GM19025 (cell line): ENCODE results near the gene TREML1.
"Not testable (repeated sequence)": the region's sequence is repeated elsewhere in the genome, so short reads cannot be mapped to it uniquely, and the experiment has no call there.

Experiments used
- ATAC-seq: cut with Tn5 transposase; IDR thresholded peaks from one replicate; pipeline ENCODE4 v1.9.1; 2021; ENCODE audit warnings: mild to moderate bottlenecking, low read depth, moderate library complexity; ENCODE audit not compliant: unreplicated experiment

TREML1 gene, protein sequence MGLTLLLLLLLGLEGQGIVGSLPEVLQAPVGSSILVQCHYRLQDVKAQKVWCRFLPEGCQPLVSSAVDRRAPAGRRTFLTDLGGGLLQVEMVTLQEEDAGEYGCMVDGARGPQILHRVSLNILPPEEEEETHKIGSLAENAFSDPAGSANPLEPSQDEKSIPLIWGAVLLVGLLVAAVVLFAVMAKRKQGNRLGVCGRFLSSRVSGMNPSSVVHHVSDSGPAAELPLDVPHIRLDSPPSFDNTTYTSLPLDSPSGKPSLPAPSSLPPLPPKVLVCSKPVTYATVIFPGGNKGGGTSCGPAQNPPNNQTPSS

DNA sequence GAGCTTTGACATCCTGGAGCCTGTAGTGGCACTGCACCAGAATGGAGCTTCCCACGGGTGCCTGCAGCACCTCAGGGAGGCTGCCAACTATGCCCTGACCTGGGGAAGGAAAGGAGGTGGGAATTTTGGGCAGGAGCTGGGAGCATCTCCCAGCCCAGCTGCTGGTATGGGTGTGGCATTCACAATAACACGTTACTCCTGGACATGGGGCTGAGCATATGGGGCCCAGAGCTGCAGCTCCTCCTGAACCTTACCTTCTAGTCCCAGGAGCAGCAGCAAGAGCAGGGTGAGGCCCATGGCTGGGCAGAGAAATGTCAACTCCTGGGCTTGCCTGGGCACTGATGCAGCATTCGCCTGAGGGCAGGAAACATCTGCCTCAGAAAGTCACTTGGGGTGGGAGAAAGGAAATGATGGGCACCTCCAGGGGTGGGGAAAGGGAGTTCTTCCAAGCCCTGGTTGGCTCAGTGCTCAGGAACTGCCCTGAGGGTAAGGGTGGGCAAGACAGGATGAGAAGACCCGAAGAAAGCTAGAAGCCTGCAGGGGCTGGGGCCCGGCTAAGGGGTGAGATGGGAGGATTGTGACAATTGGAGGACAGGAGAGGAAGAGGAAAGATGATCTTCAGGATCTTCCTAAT lies at the start of gene TREML1:
Gene TREML1, minus strand, starts transcription at position 356 of the 634 bp plus-strand sequence. Its CDS starts 59 bp downstream, at position 297.
- no peak for ATAC-seq

DNA sequence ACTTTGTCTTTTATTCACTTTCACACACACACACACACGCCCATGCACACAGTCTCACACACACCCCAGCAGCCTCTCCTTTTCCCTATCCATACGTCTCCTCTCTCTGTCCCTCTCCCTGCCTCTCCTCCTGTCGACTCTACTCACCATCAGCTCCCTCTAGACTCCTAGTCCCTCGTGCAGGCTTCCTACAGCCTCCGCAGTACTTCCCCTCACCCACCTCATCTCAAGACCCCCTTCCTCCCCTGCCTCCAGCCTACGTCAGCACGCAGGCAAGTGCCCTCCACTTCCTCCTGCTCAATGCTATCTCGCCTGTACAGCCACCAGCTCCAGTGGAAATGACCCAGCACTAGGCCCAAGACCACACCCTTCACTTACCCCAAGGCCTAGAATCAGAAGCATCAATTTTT lies 47.6 kb upstream of the TREML1 start:
- no peak for ATAC-seq

DNA sequence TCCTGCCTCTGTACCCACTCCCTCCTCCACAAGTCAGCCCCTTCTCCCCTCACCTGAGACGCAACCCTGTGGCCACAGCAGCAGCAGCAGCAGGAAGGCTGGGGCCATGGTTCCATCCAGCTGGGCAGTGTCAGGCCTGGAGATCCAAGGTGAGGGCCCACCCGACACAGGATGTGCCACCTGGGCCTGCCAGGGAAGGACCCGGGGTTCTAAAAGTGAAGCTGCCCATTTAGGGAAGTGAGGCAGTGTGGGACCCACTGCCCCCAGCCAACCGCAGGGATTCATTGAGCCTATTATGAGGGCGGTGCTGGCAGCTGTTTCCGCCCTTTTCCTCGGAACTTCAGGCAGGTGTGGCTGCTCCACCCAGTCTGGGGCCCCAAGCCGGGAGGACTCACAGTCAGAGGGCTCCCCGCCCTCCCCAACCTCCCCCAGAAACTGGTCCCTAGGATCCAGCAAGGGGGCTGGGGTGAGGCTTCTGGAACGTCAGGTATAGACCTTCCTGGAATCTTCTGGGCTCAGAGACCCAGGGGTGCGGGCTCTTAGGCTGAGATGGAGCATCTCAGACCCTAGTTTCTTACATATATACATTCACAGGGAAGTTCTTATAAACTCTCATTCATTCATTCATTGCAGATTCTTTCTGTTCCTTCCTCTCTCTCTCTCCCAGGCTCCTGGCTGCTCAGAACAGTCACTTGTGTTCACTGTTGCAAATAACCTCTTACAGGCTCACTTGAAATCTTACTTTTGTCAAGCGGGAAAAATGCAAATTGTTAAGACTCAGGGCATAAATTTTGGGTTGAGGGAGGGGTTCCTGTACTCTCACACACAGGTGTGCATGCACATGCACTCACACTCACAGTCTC lies 47.0 kb upstream of the TREML1 start, which contains the start of gene TREML2:
Gene TREML2, minus strand, starts transcription at position 249 of the 863 bp plus-strand sequence. Its CDS starts 141 bp downstream, at position 108.
- ATAC-seq: no peak

DNA sequence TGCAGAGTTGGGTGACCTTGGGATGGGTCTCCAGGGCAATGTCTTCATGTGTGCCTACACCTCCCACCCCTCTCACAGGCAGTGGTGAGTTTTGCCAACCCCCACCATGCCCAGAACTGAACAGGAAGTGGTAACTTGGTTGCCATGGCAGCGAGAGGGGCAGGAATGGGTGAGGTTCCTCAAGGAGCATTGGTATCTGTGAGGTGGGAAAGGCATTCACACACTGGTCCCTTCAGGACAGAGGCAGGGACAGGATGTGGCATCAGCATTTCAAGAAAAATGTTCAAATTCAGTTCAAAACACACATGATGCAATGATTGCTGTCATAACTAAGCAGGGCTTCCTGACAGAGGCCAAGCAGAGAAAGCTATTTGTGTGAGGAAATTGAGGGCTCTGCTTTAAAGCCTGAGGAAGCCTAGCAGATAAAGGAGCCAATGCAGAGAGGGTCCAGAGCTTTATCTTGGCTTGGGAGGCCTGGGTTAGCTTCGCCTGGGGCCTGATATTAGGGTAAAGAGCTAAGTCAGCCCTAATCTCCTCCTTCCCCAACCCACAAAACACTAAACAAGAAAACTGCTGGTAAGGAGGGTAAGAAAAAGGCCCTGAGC lies 46.3 kb upstream of the TREML1 start:
- no peak for ATAC-seq

DNA sequence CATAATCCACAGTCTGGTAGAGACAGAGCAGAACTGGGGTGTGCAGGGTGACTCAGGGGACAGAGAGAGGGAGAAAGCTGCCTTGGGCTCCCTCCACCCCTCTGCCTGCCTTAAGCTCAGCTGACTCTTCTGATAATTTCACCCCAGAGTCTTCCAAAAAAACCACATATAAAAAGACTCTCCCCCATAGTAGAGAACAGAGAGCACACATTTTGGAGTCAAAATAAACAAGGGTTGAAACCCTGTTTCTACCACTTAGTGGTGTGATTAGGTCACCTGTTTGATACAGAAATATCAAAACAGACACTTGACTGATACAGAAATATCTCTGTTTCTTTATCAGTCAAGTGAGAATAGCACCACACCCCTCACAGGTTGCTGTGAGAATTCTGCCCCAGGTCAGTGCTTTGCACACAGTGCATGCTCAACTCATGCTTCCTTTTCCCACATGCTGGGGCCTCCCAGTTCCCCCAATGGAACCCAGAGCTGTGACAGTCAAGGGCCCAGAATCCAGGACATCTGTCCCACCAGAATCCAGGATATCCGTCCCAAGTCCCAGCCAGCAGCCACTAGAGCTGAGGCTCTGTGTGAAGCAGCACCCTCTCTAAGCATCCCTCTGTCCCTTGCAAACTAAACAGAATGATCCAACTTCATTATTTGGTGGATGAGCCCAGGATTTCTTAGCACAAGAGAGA lies 45.6 kb upstream of the TREML1 start:
- ATAC-seq: no peak

DNA sequence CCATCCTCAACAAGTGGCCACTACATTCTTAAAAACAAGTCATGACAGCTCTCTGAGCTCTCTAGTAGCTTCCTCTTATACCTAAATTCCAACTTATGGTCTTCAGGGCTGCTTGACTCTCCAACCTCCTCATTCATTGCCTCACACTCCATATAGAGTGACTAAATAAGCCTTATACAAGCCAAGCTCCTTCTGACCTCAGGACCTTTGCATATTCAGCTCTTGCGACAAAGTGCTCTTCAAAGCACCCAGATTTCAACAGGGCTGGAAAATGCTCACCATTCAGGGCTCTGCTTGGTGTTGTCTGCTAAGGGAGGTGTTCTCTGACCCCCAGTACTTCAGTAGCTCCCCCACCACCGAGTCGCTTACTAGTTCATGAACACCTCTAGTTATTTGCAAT lies 43.1 kb upstream of the TREML1 start:
- ATAC-seq: no peak

DNA sequence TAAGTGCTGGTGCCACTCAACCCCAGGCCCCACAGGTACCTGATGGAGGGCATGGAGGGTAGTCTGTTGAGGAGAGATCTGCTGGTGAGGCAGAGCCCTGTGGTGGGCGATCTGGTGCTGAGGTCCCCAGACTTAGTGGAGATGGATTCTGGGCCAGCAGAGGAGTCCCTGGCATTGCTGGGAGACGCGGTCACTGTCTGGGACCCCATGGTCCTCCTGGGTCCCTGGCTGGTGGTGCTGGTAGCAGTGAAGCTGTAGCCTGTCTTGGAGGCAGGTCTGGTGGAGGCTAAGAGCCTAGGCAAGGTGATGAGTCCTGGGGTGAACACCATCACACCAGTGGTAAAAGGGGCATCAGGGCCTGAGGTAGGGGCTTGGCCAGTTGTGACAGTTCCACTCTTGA lies 40.2 kb upstream of the TREML1 start:
- no peak for ATAC-seq

DNA sequence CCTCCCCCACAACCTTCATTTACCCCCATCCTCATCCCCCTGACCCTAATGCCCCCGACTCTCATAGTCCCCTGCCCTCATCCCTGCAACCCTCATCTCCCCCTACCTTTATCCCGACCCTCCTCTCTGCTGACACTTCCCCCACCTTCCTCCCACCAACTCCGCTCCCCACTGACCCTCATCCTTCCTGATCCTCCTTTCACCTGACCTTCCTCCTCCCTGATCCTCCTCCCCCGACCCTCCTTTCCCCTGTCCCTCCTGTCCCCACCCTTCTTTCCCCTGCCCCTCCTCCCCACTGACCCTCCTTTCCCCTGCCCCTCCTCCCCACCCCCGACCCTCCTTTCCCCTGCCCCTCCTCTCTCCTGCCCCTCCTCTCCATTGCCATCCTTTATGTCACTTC lies 39.7 kb upstream of the TREML1 start:
- ATAC-seq: no peak

DNA sequence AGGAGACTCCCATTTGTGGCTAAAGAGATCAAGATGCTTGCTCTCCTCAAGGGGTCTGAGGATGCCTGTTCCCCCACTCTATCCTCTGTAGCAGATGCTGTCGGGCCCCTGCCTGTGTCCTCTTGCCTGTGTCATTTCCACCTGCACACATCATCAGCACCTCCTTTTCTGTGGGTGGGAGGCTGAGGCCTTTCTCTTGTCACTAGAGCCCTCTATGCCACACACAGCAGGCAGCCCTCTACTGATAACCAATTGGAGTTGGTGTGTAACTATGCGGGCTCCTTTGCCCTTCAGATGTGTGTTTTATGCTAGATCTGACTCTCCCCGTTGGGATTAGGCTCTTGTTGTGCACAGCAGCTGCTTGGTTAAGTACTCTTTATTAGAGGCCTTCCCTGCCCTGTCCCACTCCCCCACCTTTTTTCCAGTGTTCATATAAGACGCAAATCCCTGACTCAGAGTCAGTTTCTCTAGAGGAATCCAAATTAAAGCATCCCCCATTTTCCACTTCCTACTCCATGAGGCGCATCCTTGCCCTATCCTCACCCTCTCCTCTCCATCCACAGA lies 39.1 kb upstream of the TREML1 start:
- ATAC-seq: no peak

DNA sequence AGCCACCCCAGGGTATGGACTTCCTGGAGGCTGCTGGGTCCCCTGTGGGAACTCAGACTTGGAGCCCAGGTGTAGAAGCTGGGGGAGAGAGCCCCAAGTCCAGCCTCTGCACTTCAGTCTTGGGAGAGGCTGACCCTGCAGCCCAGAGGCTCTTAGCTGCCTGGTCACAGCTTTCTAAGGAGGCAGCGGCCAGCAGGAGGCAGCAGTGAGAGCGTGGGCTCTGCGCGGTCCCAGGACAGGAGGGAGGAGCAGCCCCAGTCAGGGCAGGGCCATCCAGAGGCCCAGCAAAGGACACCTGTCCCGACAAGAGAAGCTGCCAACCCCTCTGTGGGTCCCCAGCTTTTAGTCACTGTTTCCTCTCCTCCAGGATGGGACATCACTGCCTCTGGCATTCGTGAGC lies 37.4 kb upstream of the TREML1 start:
- no peak for ATAC-seq

DNA sequence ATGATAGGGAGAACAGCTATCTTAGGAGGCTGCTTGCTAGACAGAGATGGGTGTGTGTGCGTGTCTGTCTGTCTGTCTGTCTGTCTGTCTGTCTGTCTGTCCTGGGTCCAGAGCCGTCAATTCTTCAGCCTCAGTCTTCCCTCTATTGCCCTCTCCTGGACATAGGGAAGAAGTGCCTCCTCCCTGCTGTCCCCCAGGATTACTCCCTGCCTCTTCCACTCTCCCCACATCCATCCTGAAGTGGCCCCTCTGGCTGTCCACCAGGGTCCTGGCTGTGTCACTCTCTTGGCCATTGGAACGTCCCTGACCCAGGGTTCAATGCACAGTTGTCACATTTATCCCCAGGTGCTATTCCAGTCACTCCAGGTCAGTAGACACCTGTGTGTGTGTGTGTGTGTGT lies 36.6 kb upstream of the TREML1 start:
- no peak for ATAC-seq

DNA sequence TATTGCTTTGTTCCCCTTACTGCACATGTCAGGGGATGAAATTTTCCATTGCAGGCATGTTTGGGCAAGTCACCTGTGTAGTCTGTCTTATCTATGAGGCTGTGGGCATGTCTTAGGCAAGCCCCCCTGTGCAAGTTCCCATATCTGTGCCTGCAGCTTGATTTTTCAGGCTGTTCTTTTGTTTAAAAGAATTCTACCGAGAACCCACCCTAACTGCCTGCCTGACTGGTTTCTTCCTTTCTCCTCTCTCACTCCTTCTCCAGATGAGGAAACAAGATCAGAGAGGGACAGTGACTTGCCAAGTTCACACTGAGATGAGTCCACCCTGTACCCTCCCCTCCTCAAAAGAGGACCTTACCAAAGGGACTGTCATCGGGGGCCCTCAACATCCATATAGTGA lies 35.8 kb upstream of the TREML1 start:
- ATAC-seq: no peak

DNA sequence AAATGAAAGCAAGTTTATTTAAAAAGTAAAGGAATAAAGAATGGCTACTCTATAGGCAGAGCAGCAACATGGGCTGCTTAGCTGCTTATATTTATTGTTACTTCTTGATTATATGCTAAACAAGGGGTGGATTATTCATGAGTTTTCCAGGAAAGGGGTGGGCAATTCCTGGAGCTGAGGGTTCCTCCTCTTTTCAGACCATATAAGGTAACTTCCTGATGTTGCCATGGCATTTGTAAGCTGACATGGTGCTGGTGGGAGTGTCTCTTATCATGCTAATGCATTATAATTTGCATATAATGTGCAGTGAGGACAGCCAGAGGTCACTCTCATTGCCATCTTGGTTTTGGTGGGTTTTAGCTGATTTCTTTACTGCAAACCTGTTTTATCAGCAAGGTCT lies 34.9 kb upstream of the TREML1 start:
- not testable (repeated sequence) for ATAC-seq

DNA sequence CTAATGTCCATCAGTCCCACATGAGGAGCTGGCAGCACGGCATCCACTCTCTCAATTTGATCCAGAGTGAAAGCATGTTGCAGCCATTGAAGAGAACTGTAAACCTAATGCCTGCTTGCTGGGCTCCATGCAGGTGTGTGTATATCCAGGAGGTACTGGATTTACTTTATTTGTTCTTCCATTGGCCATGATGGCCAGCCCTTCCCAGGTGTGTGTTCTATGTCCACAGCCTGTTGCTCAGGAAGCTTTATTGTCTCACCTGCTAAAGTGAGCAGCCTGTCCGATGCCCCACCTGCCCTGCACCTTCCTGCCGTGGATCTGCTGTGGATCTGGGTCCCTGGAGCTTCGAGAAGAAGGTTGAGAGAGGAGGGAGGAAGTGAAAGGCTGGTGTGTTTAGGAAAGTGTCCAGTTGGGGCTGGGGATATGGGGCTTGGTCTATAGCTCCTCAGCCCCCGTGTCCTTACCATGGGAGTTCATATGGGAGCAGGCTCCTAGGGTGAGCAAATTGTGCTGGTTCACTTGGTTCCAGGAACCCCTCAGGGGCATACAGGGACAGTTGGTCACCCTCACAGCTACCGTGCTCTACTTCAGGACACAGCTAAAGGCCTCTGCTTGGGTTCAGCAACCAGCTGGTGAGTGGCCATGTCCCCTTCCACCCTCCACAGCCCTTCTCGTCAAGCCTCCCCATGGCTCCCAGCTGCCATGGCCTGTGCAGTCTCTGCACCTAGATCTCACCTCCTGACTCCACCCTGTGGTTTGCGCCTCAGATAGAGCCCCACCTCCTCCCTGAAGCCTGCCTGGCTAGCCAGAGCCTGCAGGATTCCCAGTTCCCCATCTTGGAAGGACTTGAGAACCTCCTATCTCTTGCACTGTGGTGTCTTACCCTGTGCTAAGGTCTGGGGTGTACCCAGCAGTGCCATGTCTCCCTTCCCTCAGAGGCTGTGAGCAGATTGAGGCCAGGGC lies 34.1 kb upstream of the TREML1 start:
- ATAC-seq: no peak

DNA sequence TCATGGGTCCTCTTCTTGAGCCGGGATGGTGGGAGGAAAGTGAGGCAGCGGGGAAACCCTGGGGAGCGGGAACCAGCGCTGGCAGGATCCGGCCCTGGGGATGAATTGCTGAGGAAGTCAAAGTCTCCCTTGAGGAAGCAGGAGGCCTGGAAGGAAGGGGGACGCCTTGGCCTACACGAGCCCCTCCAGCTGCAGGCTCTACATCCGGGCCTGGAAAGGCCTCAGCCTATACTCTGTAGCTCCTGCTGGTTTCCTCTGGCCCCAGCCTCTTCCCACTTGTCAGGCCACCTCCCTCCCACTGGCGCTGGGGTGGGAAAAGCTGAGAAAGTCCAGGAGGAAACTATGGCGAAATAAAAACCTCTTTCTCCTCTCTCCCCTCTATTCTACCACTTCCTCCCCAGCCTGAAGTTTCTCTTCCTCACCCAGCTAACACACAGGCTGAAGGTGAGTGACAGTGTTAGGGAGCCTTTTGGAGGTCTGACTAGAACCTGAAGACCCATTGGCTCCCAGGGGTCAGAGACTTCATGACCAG lies 31.9 kb upstream of the TREML1 start:
- no peak for ATAC-seq

DNA sequence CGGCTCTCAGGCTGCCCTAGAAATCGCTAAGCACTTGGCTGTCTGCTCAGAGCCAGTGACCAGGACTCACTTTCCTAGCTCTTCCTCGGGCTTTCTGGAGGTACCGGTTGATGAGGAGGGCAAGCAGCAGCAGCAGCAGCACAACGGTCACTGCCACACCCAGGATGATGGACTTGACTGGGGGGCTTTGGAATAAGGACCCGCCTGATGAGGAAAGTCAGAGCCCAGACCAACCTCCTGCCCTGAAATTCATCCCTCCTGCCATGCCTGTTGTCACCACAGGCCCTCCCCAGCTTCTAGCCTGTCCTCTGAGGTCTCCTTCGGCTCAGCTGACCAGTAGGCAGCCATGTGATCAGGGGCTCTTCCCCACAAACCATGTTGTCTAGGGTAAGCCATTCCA lies 30.6 kb upstream of the TREML1 start:
- ATAC-seq: no peak

DNA sequence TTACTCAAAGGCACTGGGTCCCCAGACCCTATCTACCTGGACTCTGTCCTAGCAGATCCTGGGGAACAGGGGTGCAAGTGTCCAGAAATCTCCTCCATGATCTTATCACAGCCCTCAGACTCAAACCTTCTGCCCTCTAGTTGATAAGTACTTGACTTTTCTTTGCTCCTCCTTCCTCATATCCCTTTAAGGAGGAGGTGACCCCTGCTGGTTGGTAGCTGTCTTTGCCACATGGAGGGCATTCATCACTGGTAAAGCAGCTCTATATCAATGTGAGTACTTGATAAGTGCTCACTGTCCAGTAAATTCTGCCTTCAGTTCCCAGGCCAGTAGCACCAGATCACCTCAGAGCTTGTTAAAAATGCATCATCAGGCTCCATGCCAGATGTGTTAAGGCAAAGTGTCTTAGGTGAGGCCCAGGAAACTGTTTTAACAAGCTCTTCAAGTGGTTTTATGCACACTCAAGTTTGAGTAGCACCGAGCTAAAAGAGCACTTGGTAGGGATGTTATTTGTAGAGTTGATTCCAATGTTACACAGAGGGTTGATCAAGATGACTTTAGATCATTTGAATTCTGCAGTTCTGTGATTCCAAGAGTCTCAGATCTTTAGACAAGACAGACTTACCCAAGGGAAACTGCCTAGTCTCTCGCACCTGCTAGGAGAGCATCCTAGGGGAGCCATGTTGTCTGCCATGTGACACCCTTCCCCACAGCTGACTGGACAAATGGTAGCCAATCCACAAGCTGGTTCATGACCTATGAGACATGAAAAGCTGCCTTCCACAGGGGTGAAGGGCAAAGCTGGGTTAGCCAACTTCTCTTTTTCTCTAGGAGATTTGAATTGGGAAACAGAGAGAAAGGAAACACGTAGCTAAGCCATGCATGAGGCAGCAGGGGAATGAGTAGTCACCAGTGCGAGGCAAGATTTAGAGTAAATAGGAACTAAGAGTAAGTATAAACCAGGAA lies 28.2 kb upstream of the TREML1 start:
- ATAC-seq: no peak
